Muscle layer of duodenum (tissue), 2 donors: ENCODE measurements around the gene BTC.
"Not testable (repeated sequence)": the region's sequence is repeated elsewhere in the genome, so short reads cannot be mapped to it uniquely, and the experiment has no call there.

ENCODE experiments used
- H3K27ac ChIP-seq: one replicate; pipeline ENCODE4 v1.7.0; 2013; ENCODE audit warnings: mild to moderate bottlenecking, low read length
- H3K27me3 ChIP-seq: one replicate; pipeline ENCODE4 v1.7.0; 2013; ENCODE audit warnings: low read depth, mild to moderate bottlenecking, control low read depth, low read length
- H3K36me3 ChIP-seq, 2 donors: one replicate each; pipeline ENCODE4 v1.7.0; 2013; ENCODE audit warnings: low read length in 2 of 2, control low read depth in 1 of 2, mild to moderate bottlenecking in 1 of 2; ENCODE audit not compliant: insufficient read depth in 2 of 2, control insufficient read depth in 1 of 2
- H3K4me1 ChIP-seq, 2 donors: one replicate each; pipeline ENCODE4 v1.7.0; 2013; ENCODE audit warnings: low read length in 2 of 2, mild to moderate bottlenecking in 2 of 2, control low read depth in 1 of 2, moderate library complexity in 1 of 2; ENCODE audit not compliant: insufficient read depth in 2 of 2, control insufficient read depth in 1 of 2
- H3K4me3 ChIP-seq, 2 donors: one replicate each; pipeline ENCODE4 v1.7.0; 2013; ENCODE audit warnings: low read length in 2 of 2, low read depth in 1 of 2, mild to moderate bottlenecking in 1 of 2
- H3K9me3 ChIP-seq, 2 donors: one replicate each; pipeline ENCODE4 v1.7.0; 2013; ENCODE audit warnings: low read length in 2 of 2, control low read depth in 1 of 2, mild to moderate bottlenecking in 1 of 2; ENCODE audit not compliant: control insufficient read depth in 1 of 2
- donor health status: healthy.

BTC gene

GRCh38 chr4:74715706-74716435 is 78.5 kb downstream of the BTC start:
- no peak overlapping the region for H3K4me3 ChIP-seq
- H3K9me3 ChIP-seq, result peaks cover 0 to 3% of the 10 kb centered on the region in 2 donors
- H3K27me3 ChIP-seq, result no peaks in the 10 kb centered on the region
- H3K4me1 ChIP-seq, result peaks cover 0 to 4% of the 10 kb centered on the region in 2 donors
- peak overlapping the region; percentile 36 for H3K27ac ChIP-seq
- no peaks in the 10 kb centered on the region for H3K36me3 ChIP-seq

GRCh38 chr4:74714611-74715130 is 79.7 kb downstream of the BTC start:
- H3K9me3 ChIP-seq, result peaks cover 0 to 3% of the 10 kb centered on the region in 2 donors
- peaks cover 0 to 4% of the 10 kb centered on the region in 2 donors for H3K4me1 ChIP-seq
- no peak overlapping the region for H3K4me3 ChIP-seq
- H3K27me3 ChIP-seq, result no peaks in the 10 kb centered on the region
- H3K36me3 ChIP-seq, result no peaks in the 10 kb centered on the region
- H3K27ac ChIP-seq, result no peak overlapping the region

GRCh38 chr4:74708135-74708534 is 86.2 kb downstream of the BTC start:
- not testable (repeated sequence) for H3K9me3 ChIP-seq, H3K4me1 ChIP-seq, H3K4me3 ChIP-seq, H3K36me3 ChIP-seq, H3K27ac ChIP-seq, H3K27me3 ChIP-seq
